Effector memory CD4-positive, alpha-beta T cell (primary cell): ENCODE measurements around the gene HIVEP1.
"Not testable (repeated sequence)": the region's sequence is repeated elsewhere in the genome, so short reads cannot be mapped to it uniquely, and the experiment has no call there.

ENCODE experiments used
- DNase-seq, 3 donors: peaks; one replicate each; pipeline ENCODE4 v3.0.0-alpha.2; 2020
- H3K27ac ChIP-seq: 2 replicates; pipeline ENCODE4 v1.7.0; 2013; ENCODE audit warnings: mild to moderate bottlenecking, low read length, moderate library complexity; ENCODE audit not compliant: insufficient read depth, poor library complexity, severe bottlenecking
- H3K27me3 ChIP-seq: replicated peaks from 2 replicates; pipeline ENCODE4 v1.7.0; 2013; ENCODE audit warnings: mild to moderate bottlenecking, low read length; ENCODE audit not compliant: insufficient read depth, control insufficient read depth, poor library complexity, severe bottlenecking
- H3K36me3 ChIP-seq: 2 replicates; pipeline ENCODE4 v1.7.0; 2013; ENCODE audit warnings: mild to moderate bottlenecking, low read length, moderate library complexity; ENCODE audit not compliant: control insufficient read depth, insufficient read depth
- H3K4me1 ChIP-seq: 2 replicates; pipeline ENCODE4 v1.7.0; 2013; ENCODE audit warnings: low read length, mild to moderate bottlenecking; ENCODE audit not compliant: control insufficient read depth, insufficient read depth, poor library complexity, severe bottlenecking
- H3K4me3 ChIP-seq: 2 replicates; pipeline ENCODE4 v1.7.0; 2013; ENCODE audit warnings: low read length, low read depth, mild to moderate bottlenecking; ENCODE audit not compliant: insufficient read depth, poor library complexity, severe bottlenecking
- H3K9me3 ChIP-seq: 2 replicates; pipeline ENCODE4 v1.7.0; 2013; ENCODE audit warnings: mild to moderate bottlenecking, low read length, moderate library complexity; ENCODE audit not compliant: control insufficient read depth

Gene HIVEP1

GRCh38 chr6:12173181-12173580, 161.1 kb downstream of the HIVEP1 start:
- DNase-seq, result no peak
- Histone ChIP-seq H3K27ac (no peak overlapping the region), H3K9me3 (no peaks in the 10 kb centered on the region), H3K4me3 (no peak overlapping the region), H3K4me1 (no peaks in the 10 kb centered on the region), H3K27me3 (no peaks in the 10 kb centered on the region), H3K36me3 (no peaks in the 10 kb centered on the region)

GRCh38 chr6:12173661-12174060, 161.5 kb downstream of the HIVEP1 start:
- H3K4me1 ChIP-seq, result no peaks in the 10 kb centered on the region
- no peak for DNase-seq
- no peaks in the 10 kb centered on the region for H3K36me3 ChIP-seq
- no peak overlapping the region for H3K27ac ChIP-seq
- no peaks in the 10 kb centered on the region for H3K27me3 ChIP-seq
- H3K4me3 ChIP-seq, result no peak overlapping the region
- H3K9me3 ChIP-seq, result no peaks in the 10 kb centered on the region

GRCh38 chr6:12174878-12175277, 162.8 kb downstream of the HIVEP1 start:
- Histone ChIP-seq H3K27me3 (no peaks in the 10 kb centered on the region), H3K27ac (no peak overlapping the region), H3K9me3 (no peaks in the 10 kb centered on the region), H3K4me1 (no peaks in the 10 kb centered on the region), H3K4me3 (no peak overlapping the region), H3K36me3 (no peaks in the 10 kb centered on the region)
- no peak for DNase-seq

GRCh38 chr6:12175626-12176025, 163.5 kb downstream of the HIVEP1 start:
- H3K9me3 ChIP-seq, result no peaks in the 10 kb centered on the region
- H3K4me1 ChIP-seq, result no peaks in the 10 kb centered on the region
- no peak overlapping the region for H3K27ac ChIP-seq
- H3K4me3 ChIP-seq, result no peak overlapping the region
- H3K36me3 ChIP-seq, result no peaks in the 10 kb centered on the region
- H3K27me3 ChIP-seq, result no peaks in the 10 kb centered on the region
- no peak for DNase-seq

- H3K9me3 ChIP-seq, H3K27me3 ChIP-seq, H3K36me3 ChIP-seq: not testable (repeated sequence)
Observed at GRCh38 chr6:12176782-12177181, 164.7 kb downstream of the HIVEP1 start.

GRCh38 chr6:12178521-12178920, 166.4 kb downstream of the HIVEP1 start:
- no peaks in the 10 kb centered on the region for H3K36me3 ChIP-seq
- H3K27ac ChIP-seq, result no peak overlapping the region
- H3K27me3 ChIP-seq, result no peaks in the 10 kb centered on the region
- no peaks in the 10 kb centered on the region for H3K9me3 ChIP-seq
- H3K4me3 ChIP-seq, result no peak overlapping the region
- no peaks in the 10 kb centered on the region for H3K4me1 ChIP-seq
- DNase-seq, result no peak

More at GRCh38 chr6:12176782-12177181, 164.7 kb downstream of the HIVEP1 start:
- H3K27ac ChIP-seq, H3K4me3 ChIP-seq, H3K4me1 ChIP-seq, DNase-seq: not testable (repeated sequence)

- H3K36me3 ChIP-seq, result no peaks in the 10 kb centered on the region
- DNase-seq, result no peak
- no peaks in the 10 kb centered on the region for H3K4me1 ChIP-seq
Observed at GRCh38 chr6:12181481-12181880, 169.4 kb downstream of the HIVEP1 start.

GRCh38 chr6:12182676-12183075, 170.6 kb downstream of the HIVEP1 start:
- H3K4me3 ChIP-seq, result no peak overlapping the region
- no peak for DNase-seq
- H3K9me3 ChIP-seq, result no peaks in the 10 kb centered on the region
- H3K27me3 ChIP-seq, result no peaks in the 10 kb centered on the region
- H3K4me1 ChIP-seq, result no peaks in the 10 kb centered on the region
- no peaks in the 10 kb centered on the region for H3K36me3 ChIP-seq
- no peak overlapping the region for H3K27ac ChIP-seq

More at GRCh38 chr6:12181481-12181880, 169.4 kb downstream of the HIVEP1 start:
- Histone ChIP-seq H3K4me3 (no peak overlapping the region), H3K27me3 (no peaks in the 10 kb centered on the region), H3K27ac (no peak overlapping the region), H3K9me3 (no peaks in the 10 kb centered on the region)

- no peaks in the 10 kb centered on the region for H3K36me3 ChIP-seq
- H3K4me3 ChIP-seq, result no peak overlapping the region
- no peaks in the 10 kb centered on the region for H3K4me1 ChIP-seq
- DNase-seq, result no peak
- H3K9me3 ChIP-seq, result no peaks in the 10 kb centered on the region
- H3K27me3 ChIP-seq, result no peaks in the 10 kb centered on the region
- no peak overlapping the region for H3K27ac ChIP-seq
Observed at GRCh38 chr6:12185081-12185673, 173.1 kb downstream of the HIVEP1 start.

GRCh38 chr6:12186528-12186927, 174.4 kb downstream of the HIVEP1 start:
- DNase-seq, result no peak
- H3K27me3 ChIP-seq, result no peaks in the 10 kb centered on the region
- H3K27ac ChIP-seq, result no peak overlapping the region
- no peaks in the 10 kb centered on the region for H3K4me1 ChIP-seq
- no peaks in the 10 kb centered on the region for H3K36me3 ChIP-seq
- no peaks in the 10 kb centered on the region for H3K9me3 ChIP-seq
- H3K4me3 ChIP-seq, result no peak overlapping the region
